Parathyroid adenoma (tissue), 2 donors: Measurements from ENCODE around the gene LPAR1.
"Not testable (repeated sequence)": the region's sequence is repeated elsewhere in the genome, so short reads cannot be mapped to it uniquely, and the experiment has no call there.

Experiments
- H2AFZ ChIP-seq: fragments of 300-600 bp; sonication (generic); one replicate; pipeline ENCODE4 v1.7.0; 2017; ENCODE audit warnings: antibody characterized with exemption, mild to moderate bottlenecking
- H3K27ac ChIP-seq: fragments of 300-600 bp; sonication (generic); one replicate; pipeline ENCODE4 v1.7.0; 2017
- H3K27me3 ChIP-seq: fragments of 300-600 bp; sonication (generic); one replicate; pipeline ENCODE4 v1.7.0; 2017; ENCODE audit warnings: low read length; ENCODE audit not compliant: control insufficient read depth, insufficient read depth
- H3K36me3 ChIP-seq: fragments of 300-600 bp; sonication (generic); one replicate; pipeline ENCODE4 v1.7.0; 2017; ENCODE audit warnings: low read length; ENCODE audit not compliant: control insufficient read depth, insufficient read depth
- H3K4me1 ChIP-seq: fragments of 300-600 bp; sonication (generic); one replicate; pipeline ENCODE4 v1.7.0; 2017; ENCODE audit warnings: control low read depth
- H3K4me2 ChIP-seq: fragments of 300-600 bp; sonication (generic); one replicate; pipeline ENCODE4 v1.7.0; 2017; ENCODE audit warnings: low read length
- H3K4me3 ChIP-seq: fragments of 300-600 bp; sonication (generic); one replicate; pipeline ENCODE4 v1.7.0; 2017; ENCODE audit warnings: low read depth, low read length
- H3K79me2 ChIP-seq: fragments of 300-600 bp; sonication (generic); one replicate; pipeline ENCODE4 v1.7.0; 2017; ENCODE audit warnings: control low read depth
- H3K9ac ChIP-seq: fragments of 300-600 bp; sonication (generic); one replicate; pipeline ENCODE4 v1.7.0; 2017; ENCODE audit warnings: mild to moderate bottlenecking
- H3K9me3 ChIP-seq: fragments of 300-600 bp; sonication (generic); one replicate; pipeline ENCODE4 v1.7.0; 2017; ENCODE audit warnings: low read length; ENCODE audit not compliant: control insufficient read depth
- TF ChIP-seq, protein P1 (sequence below): fragments of 300-600 bp; sonication (generic); IDR thresholded peaks from one replicate; pipeline ENCODE4 v1.7.0; 2017; ENCODE audit warnings: antibody characterized with exemption, mild to moderate bottlenecking
- donor health status: primary hyperparathyroidism.

Gene LPAR1

DNA sequence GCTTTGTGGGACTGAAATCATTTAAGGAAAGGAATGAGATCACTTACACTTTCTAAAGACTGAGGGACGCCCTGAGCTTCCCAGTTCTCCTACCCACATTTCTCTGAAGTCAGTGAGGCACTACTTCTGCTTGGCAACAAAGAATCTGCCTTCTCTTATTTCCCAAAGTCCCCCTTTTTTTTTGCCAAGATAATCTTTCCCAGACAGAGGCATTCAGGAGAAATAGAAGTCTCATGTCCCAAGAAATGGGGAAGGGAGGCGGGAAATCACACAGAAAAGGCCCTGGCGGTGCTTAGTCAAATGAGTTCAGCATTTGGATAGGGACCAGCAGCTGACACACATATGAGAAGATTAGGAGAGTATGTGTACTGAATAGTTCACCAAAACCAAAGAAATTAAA is 210.0 kb downstream of the LPAR1 start:
- Histone ChIP-seq H3K4me3 (no peak overlapping the region), H3K79me2 (no peaks in the 10 kb centered on the region), H3K9ac (no peak overlapping the region), H3K27me3 (no peaks in the 10 kb centered on the region), H3K36me3 (no peaks in the 10 kb centered on the region), H3K4me2 (no peak overlapping the region), H3K4me1 (no peaks in the 10 kb centered on the region), H2AFZ (no peak overlapping the region), H3K9me3 (no peaks in the 10 kb centered on the region), H3K27ac (no peak overlapping the region)
- TF ChIP-seq, protein P1, sequence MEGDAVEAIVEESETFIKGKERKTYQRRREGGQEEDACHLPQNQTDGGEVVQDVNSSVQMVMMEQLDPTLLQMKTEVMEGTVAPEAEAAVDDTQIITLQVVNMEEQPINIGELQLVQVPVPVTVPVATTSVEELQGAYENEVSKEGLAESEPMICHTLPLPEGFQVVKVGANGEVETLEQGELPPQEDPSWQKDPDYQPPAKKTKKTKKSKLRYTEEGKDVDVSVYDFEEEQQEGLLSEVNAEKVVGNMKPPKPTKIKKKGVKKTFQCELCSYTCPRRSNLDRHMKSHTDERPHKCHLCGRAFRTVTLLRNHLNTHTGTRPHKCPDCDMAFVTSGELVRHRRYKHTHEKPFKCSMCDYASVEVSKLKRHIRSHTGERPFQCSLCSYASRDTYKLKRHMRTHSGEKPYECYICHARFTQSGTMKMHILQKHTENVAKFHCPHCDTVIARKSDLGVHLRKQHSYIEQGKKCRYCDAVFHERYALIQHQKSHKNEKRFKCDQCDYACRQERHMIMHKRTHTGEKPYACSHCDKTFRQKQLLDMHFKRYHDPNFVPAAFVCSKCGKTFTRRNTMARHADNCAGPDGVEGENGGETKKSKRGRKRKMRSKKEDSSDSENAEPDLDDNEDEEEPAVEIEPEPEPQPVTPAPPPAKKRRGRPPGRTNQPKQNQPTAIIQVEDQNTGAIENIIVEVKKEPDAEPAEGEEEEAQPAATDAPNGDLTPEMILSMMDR, result no peak

DNA sequence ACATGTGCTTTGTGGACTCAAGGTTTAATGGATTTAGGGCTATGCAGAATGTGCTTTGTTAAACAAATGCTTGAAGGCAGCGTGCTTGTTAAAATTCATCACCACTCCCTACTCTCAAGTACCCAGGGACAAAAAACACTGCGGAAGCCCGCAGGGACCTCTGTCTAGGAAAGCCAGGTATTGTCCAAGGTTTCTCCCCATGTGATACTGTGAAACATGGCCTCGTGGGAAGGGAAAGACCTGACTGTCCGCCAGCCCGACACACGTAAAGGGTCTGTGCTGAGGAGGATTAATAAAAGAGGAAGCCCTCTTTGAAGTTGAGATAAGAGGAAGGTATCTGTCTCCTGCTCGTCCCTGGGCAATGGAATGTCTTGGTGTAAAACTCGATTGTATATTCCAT is 211.9 kb downstream of the LPAR1 start:
- not testable (repeated sequence) for H3K9ac ChIP-seq, H3K27ac ChIP-seq, H3K4me3 ChIP-seq

DNA sequence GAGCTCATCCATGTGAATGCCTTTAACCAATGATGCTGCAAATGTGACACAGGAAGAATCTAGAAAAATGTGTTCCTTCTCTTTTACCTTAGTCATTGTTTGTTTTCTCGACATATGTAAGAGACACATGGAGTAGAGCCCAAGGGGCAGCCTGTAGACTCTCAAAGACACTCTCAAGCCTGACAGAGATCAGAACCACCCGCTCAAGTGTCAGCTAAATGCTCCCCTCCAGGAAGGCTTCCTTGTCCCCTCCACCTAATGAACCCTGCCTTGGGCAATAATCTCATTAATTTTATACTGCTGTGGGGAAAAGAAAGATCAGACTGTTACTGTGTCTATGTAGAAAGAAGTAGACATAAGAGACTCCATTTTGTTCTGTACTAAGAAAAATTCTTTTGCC is 212.3 kb downstream of the LPAR1 start:
- no peaks in the 10 kb centered on the region for H3K27me3 ChIP-seq
- H3K9ac ChIP-seq, result no peak overlapping the region
- no peaks in the 10 kb centered on the region for H3K36me3 ChIP-seq
- TF ChIP-seq, protein P1, result no peak
- H3K4me3 ChIP-seq, result no peak overlapping the region
- no peaks in the 10 kb centered on the region for H3K4me1 ChIP-seq
- H3K9me3 ChIP-seq, result no peaks in the 10 kb centered on the region
- no peak overlapping the region for H3K27ac ChIP-seq
- no peaks in the 10 kb centered on the region for H3K79me2 ChIP-seq
- no peak overlapping the region for H2AFZ ChIP-seq
- H3K4me2 ChIP-seq, result no peak overlapping the region

More for the DNA sequence above, 211.9 kb downstream of the LPAR1 start:
- H3K27me3 ChIP-seq, H3K4me1 ChIP-seq, H3K4me2 ChIP-seq, H3K79me2 ChIP-seq, H3K36me3 ChIP-seq, H3K9me3 ChIP-seq, H2AFZ ChIP-seq: not testable (repeated sequence)

DNA sequence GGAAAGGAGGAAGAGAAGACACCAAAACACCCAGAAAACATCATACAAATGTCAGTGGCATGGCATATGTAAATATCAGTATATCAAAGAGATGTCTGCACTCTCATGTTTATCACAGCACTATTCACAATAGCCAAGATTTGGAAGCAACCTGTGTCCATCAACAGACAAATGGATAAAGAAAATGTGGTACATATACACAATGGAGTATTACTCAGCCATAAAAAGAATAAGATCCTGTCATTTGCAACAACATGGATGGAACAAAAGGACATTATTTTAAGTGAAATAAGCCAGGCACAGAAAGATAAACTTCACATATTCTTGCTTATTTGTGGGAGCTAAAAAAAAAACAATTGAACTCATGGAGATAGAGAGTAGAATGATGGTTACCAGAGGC is 213.1 kb downstream of the LPAR1 start:
- H3K27ac ChIP-seq, H2AFZ ChIP-seq, H3K27me3 ChIP-seq, H3K9me3 ChIP-seq, H3K4me3 ChIP-seq, H3K9ac ChIP-seq, H3K4me2 ChIP-seq, H3K36me3 ChIP-seq, H3K4me1 ChIP-seq, H3K79me2 ChIP-seq: not testable (repeated sequence)
